Thyroid gland (tissue), 4 donors: Measurements from ENCODE around the gene PKP3. TPM values are rescaled to one million over a fixed set of nuclear protein-coding genes. Genes with fewer than 3 reads are reported as not detected.

Source experiments
- DNase-seq, 2 donors: peaks; one replicate each; pipeline ENCODE4 v3.0.0-alpha.2; 2019
- H3K27ac ChIP-seq, 3 donors: fragments of 200-600 bp; sonication (generic); 1 replicate in 2 of 3; 2 replicates in 1 of 3; pipeline ENCODE4 v1.5.1; 2016 to 2019; ENCODE audit warnings: mild to moderate bottlenecking in 1 of 3, moderate library complexity in 1 of 3
- H3K27me3 ChIP-seq: fragments of 200-600 bp; sonication (generic); one replicate; pipeline ENCODE4 v1.5.1; 2019
- H3K36me3 ChIP-seq, 2 donors: fragments of 200-600 bp; sonication (generic); one replicate each; pipeline ENCODE4 v1.5.1; 2016 to 2019
- H3K4me1 ChIP-seq, 2 donors: fragments of 200-600 bp; sonication (generic); one replicate each; pipeline ENCODE4 v1.5.1; 2017 to 2019
- H3K4me3 ChIP-seq, 3 donors: fragments of 200-600 bp; sonication (generic); replicated peaks in 1 of 3; 1 replicate in 2 of 3; 2 replicates in 1 of 3; pipeline ENCODE4 v1.5.1; 2016; ENCODE audit warnings: mild to moderate bottlenecking in 1 of 3
- H3K9me3 ChIP-seq: fragments of 200-600 bp; sonication (generic); one replicate; pipeline ENCODE4 v1.5.1; 2017
- CTCF ChIP-seq, 6 experiments: fragments of 200-600 bp in 3 of 6; fragments of 450-650 bp in 3 of 6; sonication (generic) in 3 of 6; IDR thresholded peaks; one replicate each; pipeline ENCODE4 v1.5.1; 2016 to 2019; ENCODE audit warnings: antibody characterized with exemption in 6 of 6, mild to moderate bottlenecking in 2 of 6, inconsistent platforms in 1 of 6, moderate library complexity in 1 of 6
- POLR2A ChIP-seq, 2 donors: fragments of 450-650 bp; IDR thresholded peaks; one replicate each; pipeline ENCODE4 v1.6.1; 2017; ENCODE audit warnings: antibody characterized with exemption in 2 of 2, mild to moderate bottlenecking in 2 of 2, moderate library complexity in 1 of 2
- WGBS, 2 donors: methylation state at CpG; one replicate each; pipeline ENCODE4 v1.1.5; 2017; 5-methylcytosine and 5-hydroxymethylcytosine counted together
- intact Hi-C: fragments of 100-400 bp; cut with DNase I; formaldehyde crosslinking; loops from one replicate; pipeline ENCODE4 v1.15.1; 2023
- total RNA-seq, 4 donors: library from RNA; depleted of rRNA; stranded (reverse); fragments of >200 nt; gene quantifications; one replicate each; pipeline ENCODE4 v1.2.3, GENCODE V29; 2016

The PKP3 gene
- total RNA-seq, 4 donors from 2014 or later = 30.4 to 58.4 (median 46.9) TPM

- no peaks in the 10 kb centered on the region for H3K4me1 ChIP-seq
- intact Hi-C loops = no loop called here
- DNase-seq = no peak
- no peaks in the 10 kb centered on the region for H3K36me3 ChIP-seq
- H3K9me3 ChIP-seq = no peaks in the 10 kb centered on the region
- no peaks in the 10 kb centered on the region for H3K27me3 ChIP-seq
- H3K27ac ChIP-seq = no peak overlapping the region
- 95 to 97% methylated on average over 21 to 23 of the region's 23 CpGs for WGBS, 2 donors
- TF ChIP-seq POLR2A (IDR thresholded peaks at IDR 0.05) (no peak), CTCF (IDR thresholded peaks at IDR 0.05) (no peak)
- no peak overlapping the region for H3K4me3 ChIP-seq
Measured at GRCh38 chr11:380491-380890, 13.5 kb upstream of the PKP3 start.

GRCh38 chr11:380996-381395 lies 13.0 kb upstream of the PKP3 start:
- no peak for DNase-seq
- H3K27ac ChIP-seq = no peak overlapping the region
- WGBS, 2 donors = 90 to 93% methylated on average over 6 to 11 of the region's 14 CpGs
- H3K9me3 ChIP-seq = no peaks in the 10 kb centered on the region
- H3K36me3 ChIP-seq = no peaks in the 10 kb centered on the region
- no peaks in the 10 kb centered on the region for H3K4me1 ChIP-seq
- H3K27me3 ChIP-seq = no peaks in the 10 kb centered on the region
- TF ChIP-seq CTCF (IDR thresholded peaks at IDR 0.05) (no peak), POLR2A (IDR thresholded peaks at IDR 0.05) (no peak)
- H3K4me3 ChIP-seq = no peak overlapping the region
- intact Hi-C loops = no loop called here

GRCh38 chr11:381501-382072 lies 12.4 kb upstream of the PKP3 start:
- intact Hi-C loops = no loop called here
- no peak for DNase-seq
- WGBS, 2 donors = 66 to 85% methylated on average over 12 to 15 of the region's 35 CpGs

GRCh38 chr11:382081-382629 lies 11.9 kb upstream of the PKP3 start:
- no peak for DNase-seq
- WGBS, 2 donors = 80 to 88% methylated on average over 11 of the region's 11 CpGs

More at GRCh38 chr11:381501-382072, 12.4 kb upstream of the PKP3 start:
- Histone ChIP-seq H3K27ac (no peak overlapping the region), H3K4me1 (no peaks in the 10 kb centered on the region), H3K4me3 (no peak overlapping the region), H3K9me3 (no peaks in the 10 kb centered on the region), H3K36me3 (no peaks in the 10 kb centered on the region), H3K27me3 (no peaks in the 10 kb centered on the region)
- TF ChIP-seq POLR2A (IDR thresholded peaks at IDR 0.05) (no peak), CTCF (IDR thresholded peaks at IDR 0.05) (no peak)

More at GRCh38 chr11:382081-382629, 11.9 kb upstream of the PKP3 start:
- Histone ChIP-seq H3K27ac (no peak overlapping the region), H3K27me3 (no peaks in the 10 kb centered on the region), H3K4me3 (no peak overlapping the region), H3K4me1 (no peaks in the 10 kb centered on the region), H3K9me3 (no peaks in the 10 kb centered on the region), H3K36me3 (no peaks in the 10 kb centered on the region)
- intact Hi-C loops = no loop called here
- TF ChIP-seq CTCF (IDR thresholded peaks at IDR 0.05) = no peak
- TF ChIP-seq POLR2A (IDR thresholded peaks at IDR 0.05) = no peak
